WTC11 (cell line): Measurements from ENCODE around the gene HLX. TPM values are rescaled to one million over a fixed set of nuclear protein-coding genes. Genes with fewer than 3 reads are reported as not detected.

Experiments
- ATAC-seq: fragments of 200-7000 bp; cut with Tn5 transposase; 2 replicates; pipeline ENCODE4 v1.10.0; 2021; ENCODE audit warnings: mild to moderate bottlenecking, moderate library complexity
- CTCF ChIA-PET: fragments of 300-600 bp; sonication (Branson Sonifier 250); formaldehyde crosslinking; loops from one replicate; lab custom pipeline; 2021; ENCODE audit warnings: antibody characterized with exemption; lab: Charles Lee
- POLR2A ChIA-PET: fragments of 350-600 bp; sonication (Branson Sonifier 250); formaldehyde crosslinking; loops from one replicate; lab custom pipeline; 2021; ENCODE audit warnings: antibody characterized with exemption; lab: Charles Lee
- DNase-seq: peaks from one replicate; pipeline ENCODE4 v3.0.0; 2021; ENCODE audit warnings: low spot score
- H3K27ac Mint-ChIP-seq: 2 replicates; pipeline ENCODE4 v1.8.0; 2021; ENCODE audit warnings: mixed read lengths
- H3K27me3 Mint-ChIP-seq: 2 replicates; pipeline ENCODE4 v1.8.0; 2021; ENCODE audit warnings: low read depth, mild to moderate bottlenecking, moderate library complexity, mixed read lengths
- H3K36me3 Mint-ChIP-seq: 2 replicates; pipeline ENCODE4 v1.8.0; 2021; ENCODE audit warnings: mixed read lengths
- H3K4me1 Mint-ChIP-seq: 2 replicates; pipeline ENCODE4 v1.8.0; 2022; ENCODE audit warnings: mixed read lengths
- H3K4me3 Mint-ChIP-seq: 2 replicates; pipeline ENCODE4 v1.8.0; 2021; ENCODE audit warnings: mild to moderate bottlenecking, moderate library complexity, mixed read lengths
- H3K9me3 Mint-ChIP-seq: 2 replicates; pipeline ENCODE4 v1.8.0; 2021; ENCODE audit warnings: mixed read lengths
- AR ChIP-seq: fragments of 250-450 bp; sonication (Bioruptor Pico); IDR thresholded peaks from 2 replicates; pipeline ENCODE4 v1.9.0; 2021; ENCODE audit warnings: mild to moderate bottlenecking
- ATF1 ChIP-seq: sonication (generic); formaldehyde crosslinking; IDR thresholded peaks from 2 replicates; pipeline ENCODE4 v1.8.1; 2023; ENCODE audit warnings: mild to moderate bottlenecking, moderate library complexity, missing genetic modification reagents
- ATF6 ChIP-seq: sonication (generic); formaldehyde crosslinking; IDR thresholded peaks from 2 replicates; pipeline ENCODE4 v1.8.1; 2023; ENCODE audit warnings: mild to moderate bottlenecking, missing genetic modification reagents
- E2F1 ChIP-seq: sonication (generic); formaldehyde crosslinking; IDR thresholded peaks from 2 replicates; pipeline ENCODE4 v1.8.0; 2022; ENCODE audit warnings: mild to moderate bottlenecking, missing genetic modification reagents
- FOXK1 ChIP-seq: sonication (generic); formaldehyde crosslinking; IDR thresholded peaks from 2 replicates; pipeline ENCODE4 v1.8.0; 2022; ENCODE audit warnings: mild to moderate bottlenecking, moderate library complexity, missing genetic modification reagents
- GRHL2 ChIP-seq: fragments of 250-450 bp; sonication (Bioruptor Pico); IDR thresholded peaks from 2 replicates; pipeline ENCODE4 v1.8.0; 2022; ENCODE audit warnings: mild to moderate bottlenecking, moderate library complexity; ENCODE audit not compliant: insufficient replicate concordance, severe bottlenecking
- GTF2I ChIP-seq: fragments of 250-450 bp; sonication (Bioruptor Pico); conservative IDR thresholded peaks from 2 replicates; pipeline ENCODE4 v1.4.0; 2021; ENCODE audit warnings: mild to moderate bottlenecking
- HMGXB4 ChIP-seq: sonication (generic); formaldehyde crosslinking; IDR thresholded peaks from 2 replicates; pipeline ENCODE4 v1.8.1; 2023; ENCODE audit warnings: mild to moderate bottlenecking, moderate library complexity, missing genetic modification reagents
- JAZF1 ChIP-seq: fragments of 250-450 bp; sonication (Bioruptor Pico); IDR thresholded peaks from 2 replicates; pipeline ENCODE4 v1.9.0; 2021; ENCODE audit warnings: moderate library complexity, mild to moderate bottlenecking, inconsistent platforms
- NFE2L1 ChIP-seq: sonication (generic); formaldehyde crosslinking; IDR thresholded peaks from 2 replicates; pipeline ENCODE4 v1.8.1; 2023; ENCODE audit warnings: missing genetic modification reagents
- NR1H2 ChIP-seq: sonication (generic); formaldehyde crosslinking; IDR thresholded peaks from 2 replicates; pipeline ENCODE4 v1.9.0; 2021; ENCODE audit warnings: mild to moderate bottlenecking, moderate library complexity, missing genetic modification reagents
- PRRX2 ChIP-seq: fragments of 250-450 bp; sonication (Bioruptor Pico); IDR thresholded peaks from 2 replicates; pipeline ENCODE4 v1.8.0; 2021; ENCODE audit warnings: mild to moderate bottlenecking
- SMAD4 ChIP-seq: sonication (generic); formaldehyde crosslinking; IDR thresholded peaks from 2 replicates; pipeline ENCODE4 v1.8.0; 2022; ENCODE audit warnings: mild to moderate bottlenecking, missing genetic modification reagents
- ZNF138 ChIP-seq: sonication (generic); formaldehyde crosslinking; conservative IDR thresholded peaks from 2 replicates; pipeline ENCODE4 v1.8.1; 2022; ENCODE audit warnings: mild to moderate bottlenecking, moderate library complexity, missing genetic modification reagents
- ZNF425 ChIP-seq: fragments of 250-450 bp; sonication (Bioruptor Pico); conservative IDR thresholded peaks from 2 replicates; pipeline ENCODE4 v1.9.0; 2021; ENCODE audit warnings: mild to moderate bottlenecking
- ZNF671 ChIP-seq: fragments of 250-450 bp; sonication (Bioruptor Pico); IDR thresholded peaks from 2 replicates; pipeline ENCODE4 v1.8.0; 2021; ENCODE audit warnings: mild to moderate bottlenecking
- total RNA-seq: library from RNA; stranded (reverse); gene quantifications from 3 replicates; pipeline ENCODE4 v1.2.3, GENCODE V29; 2021
- TF ChIP-seq, protein P1 (sequence below): fragments of 250-450 bp; sonication (Bioruptor Pico); IDR thresholded peaks from 2 replicates; pipeline ENCODE4 v1.8.0; 2021; ENCODE audit warnings: mild to moderate bottlenecking
- TF ChIP-seq, protein P2 (sequence below): sonication (generic); formaldehyde crosslinking; conservative IDR thresholded peaks from 2 replicates; pipeline ENCODE4 v1.8.1; 2022; ENCODE audit warnings: mild to moderate bottlenecking, missing genetic modification reagents
- TF ChIP-seq, protein P3 (sequence below): fragments of 250-450 bp; sonication (Bioruptor Pico); IDR thresholded peaks from 2 replicates; pipeline ENCODE4 v1.9.0; 2021; ENCODE audit warnings: mild to moderate bottlenecking

The HLX gene
- total RNA-seq, 1 experiment from 2014 or later = not detected

- ATAC-seq (no peak), DNase-seq (no peak)
- no peak overlapping the region for H3K27ac Mint-ChIP-seq
- H3K36me3 Mint-ChIP-seq = peaks cover 3% of the 10 kb centered on the region; the same call in 1 of the 2 replicates
- ChIA-PET POLR2A (no interaction called here), CTCF (interaction anchor here (1.0 to 1.9 kb wide), 3 partner anchors 9 to 312 kb away, joined by 3 to 7 read pairs (median 3); no protein-coding TSS in a partner anchor)
- peak overlapping the region; percentile 62 for H3K4me3 Mint-ChIP-seq
- peaks cover 100% of the 10 kb centered on the region for H3K27me3 Mint-ChIP-seq
- TF ChIP-seq, protein P1, sequence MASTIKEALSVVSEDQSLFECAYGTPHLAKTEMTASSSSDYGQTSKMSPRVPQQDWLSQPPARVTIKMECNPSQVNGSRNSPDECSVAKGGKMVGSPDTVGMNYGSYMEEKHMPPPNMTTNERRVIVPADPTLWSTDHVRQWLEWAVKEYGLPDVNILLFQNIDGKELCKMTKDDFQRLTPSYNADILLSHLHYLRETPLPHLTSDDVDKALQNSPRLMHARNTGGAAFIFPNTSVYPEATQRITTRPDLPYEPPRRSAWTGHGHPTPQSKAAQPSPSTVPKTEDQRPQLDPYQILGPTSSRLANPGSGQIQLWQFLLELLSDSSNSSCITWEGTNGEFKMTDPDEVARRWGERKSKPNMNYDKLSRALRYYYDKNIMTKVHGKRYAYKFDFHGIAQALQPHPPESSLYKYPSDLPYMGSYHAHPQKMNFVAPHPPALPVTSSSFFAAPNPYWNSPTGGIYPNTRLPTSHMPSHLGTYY (CRISPR knock-in tag) = no peak
- TF ChIP-seq JAZF1 (no peak), ATF1 (CRISPR knock-in tag) (no peak), ZNF138 (no peak), FOXK1 (no peak), ATF6 (CRISPR knock-in tag) (no peak), NFE2L1 (CRISPR knock-in tag) (no peak), HMGXB4 (no peak), ZNF671 (CRISPR knock-in tag) (no peak), AR (CRISPR knock-in tag) (no peak), PRRX2 (CRISPR knock-in tag) (no peak), GTF2I (CRISPR knock-in tag) (no peak), NR1H2 (CRISPR knock-in tag) (no peak), GRHL2 (no peak), ZNF425 (CRISPR knock-in tag) (no peak), E2F1 (CRISPR knock-in tag) (no peak), SMAD4 (CRISPR knock-in tag) (no peak)
- TF ChIP-seq, protein P2, sequence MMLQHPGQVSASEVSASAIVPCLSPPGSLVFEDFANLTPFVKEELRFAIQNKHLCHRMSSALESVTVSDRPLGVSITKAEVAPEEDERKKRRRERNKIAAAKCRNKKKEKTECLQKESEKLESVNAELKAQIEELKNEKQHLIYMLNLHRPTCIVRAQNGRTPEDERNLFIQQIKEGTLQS = no peak
- TF ChIP-seq, protein P3, sequence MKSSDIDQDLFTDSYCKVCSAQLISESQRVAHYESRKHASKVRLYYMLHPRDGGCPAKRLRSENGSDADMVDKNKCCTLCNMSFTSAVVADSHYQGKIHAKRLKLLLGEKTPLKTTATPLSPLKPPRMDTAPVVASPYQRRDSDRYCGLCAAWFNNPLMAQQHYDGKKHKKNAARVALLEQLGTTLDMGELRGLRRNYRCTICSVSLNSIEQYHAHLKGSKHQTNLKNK (CRISPR knock-in tag) = no peak
- H3K4me1 Mint-ChIP-seq = peaks cover 75% of the 10 kb centered on the region
- H3K9me3 Mint-ChIP-seq = no peaks in the 10 kb centered on the region
These were observed 12.2 kb downstream of the HLX start for GRCh38 chr1:220891224-220892085.
